Measurements from ENCODE around the gene PRG3. TPM values are rescaled to one million over a fixed set of nuclear protein-coding genes. Genes with fewer than 3 reads are reported as not detected.

Gene PRG3
- total RNA-seq = not detected
- 0 to 0.12 reads per million in 2 donors for total RNA-seq

- Mint-ChIP-seq H3K4me1 (no peaks in the 10 kb centered on the region), H3K4me3 (no peak within 1 kb of the TSS), H3K36me3 (ENCODE audit: low read depth) (no peaks in the 10 kb centered on the region), H3K27ac (no peak within 1 kb of the TSS), H3K27me3 (peaks cover 28% of the 10 kb centered on the region)
- H3K9me3 ChIP-seq (ENCODE audit: control insufficient read depth, low read length, poor library complexity, severe bottlenecking) = no peaks in the 10 kb centered on the region
- ATAC-seq (no peak), DNase-seq (no peak)
Measured at GRCh38 chr11:57380975-57381374, at the start of gene PRG3. TSS of gene PRG3 (minus strand) at chr11:57381150. CDS start at chr11:57380708, 442 bp downstream.

GRCh38 chr11:57429946-57430345, 49.0 kb upstream of the PRG3 start:
- DNase-seq = no peak
- H3K9me3 ChIP-seq (ENCODE audit: control insufficient read depth, low read length, poor library complexity, severe bottlenecking) = no peaks in the 10 kb centered on the region
- Mint-ChIP-seq H3K27ac (peak overlapping the region; percentile 79), H3K27me3 (no peaks in the 10 kb centered on the region), H3K36me3 (ENCODE audit: low read depth) (no peaks in the 10 kb centered on the region), H3K4me1 (peaks cover 28% of the 10 kb centered on the region), H3K4me3 (no peak overlapping the region)
- ATAC-seq = no peak

- DNase-seq (no peak), ATAC-seq (no peak)
- H3K9me3 ChIP-seq (ENCODE audit: control insufficient read depth, low read length, poor library complexity, severe bottlenecking) = no peaks in the 10 kb centered on the region
- H3K27me3 Mint-ChIP-seq = no peaks in the 10 kb centered on the region
- H3K27ac Mint-ChIP-seq = no peak overlapping the region
- peaks cover 35% of the 10 kb centered on the region for H3K4me1 Mint-ChIP-seq
- H3K36me3 Mint-ChIP-seq (ENCODE audit: low read depth) = no peaks in the 10 kb centered on the region
- H3K4me3 Mint-ChIP-seq = no peak overlapping the region
Measured at GRCh38 chr11:57428643-57429042, 47.7 kb upstream of the PRG3 start.

GRCh38 chr11:57427727-57428082, 46.8 kb upstream of the PRG3 start:
- no peaks in the 10 kb centered on the region for H3K36me3 Mint-ChIP-seq (ENCODE audit: low read depth)
- H3K9me3 ChIP-seq (ENCODE audit: control insufficient read depth, low read length, poor library complexity, severe bottlenecking) = no peaks in the 10 kb centered on the region
- no peak for ATAC-seq
- peaks cover 37% of the 10 kb centered on the region for H3K4me1 Mint-ChIP-seq
- no peaks in the 10 kb centered on the region for H3K27me3 Mint-ChIP-seq
- DNase-seq = no peak
- H3K4me3 Mint-ChIP-seq = peak overlapping the region; percentile 93
- peak overlapping the region; percentile 89 for H3K27ac Mint-ChIP-seq

GRCh38 chr11:57426929-57427726, 46.2 kb upstream of the PRG3 start, which contains the start of gene SLC43A3:
TSS of gene SLC43A3 (minus strand) at chr11:57427121. CDS start at chr11:57426172, 949 bp downstream.
- Mint-ChIP-seq H3K4me3 (peak within 1 kb of the TSS; percentile 93), H3K4me1 (peaks cover 38% of the 10 kb centered on the region), H3K36me3 (ENCODE audit: low read depth) (no peaks in the 10 kb centered on the region), H3K27me3 (no peaks in the 10 kb centered on the region), H3K27ac (peak within 1 kb of the TSS; percentile 89)
- peak; percentile 23 to 49 (median 47) for DNase-seq
- no peaks in the 10 kb centered on the region for H3K9me3 ChIP-seq (ENCODE audit: control insufficient read depth, low read length, poor library complexity, severe bottlenecking)
- ATAC-seq = peak; percentile 38

GRCh38 chr11:57426439-57426928, 45.5 kb upstream of the PRG3 start:
- DNase-seq (no peak), ATAC-seq (no peak)
- H3K4me1 Mint-ChIP-seq = peaks cover 38% of the 10 kb centered on the region
- peak overlapping the region; percentile 89 for H3K27ac Mint-ChIP-seq
- H3K27me3 Mint-ChIP-seq = no peaks in the 10 kb centered on the region
- peak overlapping the region; percentile 93 for H3K4me3 Mint-ChIP-seq
- H3K9me3 ChIP-seq (ENCODE audit: control insufficient read depth, low read length, poor library complexity, severe bottlenecking) = no peaks in the 10 kb centered on the region
- no peaks in the 10 kb centered on the region for H3K36me3 Mint-ChIP-seq (ENCODE audit: low read depth)

- no peaks in the 10 kb centered on the region for H3K9me3 ChIP-seq (ENCODE audit: control insufficient read depth, low read length, poor library complexity, severe bottlenecking)
- Mint-ChIP-seq H3K4me1 (peaks cover 38% of the 10 kb centered on the region), H3K36me3 (ENCODE audit: low read depth) (no peaks in the 10 kb centered on the region), H3K27ac (peak overlapping the region; percentile 89), H3K27me3 (no peaks in the 10 kb centered on the region), H3K4me3 (peak overlapping the region; percentile 93)
- DNase-seq = no peak
- ATAC-seq = no peak
Measured at GRCh38 chr11:57425565-57426438, 44.9 kb upstream of the PRG3 start.

GRCh38 chr11:57424792-57425564, 44.0 kb upstream of the PRG3 start:
- Mint-ChIP-seq H3K4me3 (peak overlapping the region; percentile 93), H3K27ac (peak overlapping the region; percentile 89), H3K36me3 (ENCODE audit: low read depth) (no peaks in the 10 kb centered on the region), H3K4me1 (peaks cover 37% of the 10 kb centered on the region), H3K27me3 (no peaks in the 10 kb centered on the region)
- peak; percentile 38 to 76 (median 45) for DNase-seq
- ATAC-seq = peak; percentile 91
- no peaks in the 10 kb centered on the region for H3K9me3 ChIP-seq (ENCODE audit: control insufficient read depth, low read length, poor library complexity, severe bottlenecking)

GRCh38 chr11:57424137-57424791, 43.3 kb upstream of the PRG3 start:
- H3K4me1 Mint-ChIP-seq = peaks cover 36% of the 10 kb centered on the region
- no peaks in the 10 kb centered on the region for H3K9me3 ChIP-seq (ENCODE audit: control insufficient read depth, low read length, poor library complexity, severe bottlenecking)
- ATAC-seq (no peak), DNase-seq (no peak)
- no peaks in the 10 kb centered on the region for H3K27me3 Mint-ChIP-seq
- H3K4me3 Mint-ChIP-seq = peak overlapping the region; percentile 93
- peak overlapping the region; percentile 89 for H3K27ac Mint-ChIP-seq
- H3K36me3 Mint-ChIP-seq (ENCODE audit: low read depth) = no peaks in the 10 kb centered on the region

- H3K27ac Mint-ChIP-seq = peak overlapping the region; percentile 89
- no peaks in the 10 kb centered on the region for H3K36me3 Mint-ChIP-seq (ENCODE audit: low read depth)
- no peak overlapping the region for H3K4me3 Mint-ChIP-seq
- no peaks in the 10 kb centered on the region for H3K27me3 Mint-ChIP-seq
- H3K9me3 ChIP-seq (ENCODE audit: control insufficient read depth, low read length, poor library complexity, severe bottlenecking) = no peaks in the 10 kb centered on the region
- ATAC-seq = no peak
- DNase-seq = no peak
- H3K4me1 Mint-ChIP-seq = peaks cover 32% of the 10 kb centered on the region
Measured at GRCh38 chr11:57422669-57423068, 41.7 kb upstream of the PRG3 start.

GRCh38 chr11:57421805-57422204, 40.9 kb upstream of the PRG3 start:
- Mint-ChIP-seq H3K4me3 (no peak overlapping the region), H3K36me3 (ENCODE audit: low read depth) (peaks cover 3% of the 10 kb centered on the region), H3K27ac (no peak overlapping the region), H3K27me3 (no peaks in the 10 kb centered on the region), H3K4me1 (peaks cover 26% of the 10 kb centered on the region)
- DNase-seq (no peak), ATAC-seq (no peak)
- H3K9me3 ChIP-seq (ENCODE audit: control insufficient read depth, low read length, poor library complexity, severe bottlenecking) = no peaks in the 10 kb centered on the region

GRCh38 chr11:57421066-57421465, 40.1 kb upstream of the PRG3 start:
- Mint-ChIP-seq H3K4me1 (peaks cover 20% of the 10 kb centered on the region), H3K27ac (no peak overlapping the region), H3K4me3 (no peak overlapping the region), H3K36me3 (ENCODE audit: low read depth) (peaks cover 3% of the 10 kb centered on the region), H3K27me3 (no peaks in the 10 kb centered on the region)
- DNase-seq (no peak), ATAC-seq (no peak)
- H3K9me3 ChIP-seq (ENCODE audit: control insufficient read depth, low read length, poor library complexity, severe bottlenecking) = no peaks in the 10 kb centered on the region

All from T-helper 17 cell (primary cell).